ENCODE data around the gene NT5C2. TPM values are rescaled to one million over a fixed set of nuclear protein-coding genes. Genes with fewer than 3 reads are reported as not detected.
"Not testable (repeated sequence)": the region's sequence is repeated elsewhere in the genome, so short reads cannot be mapped to it uniquely, and the experiment has no call there.

NT5C2 gene
- total and polyA plus RNA-seq, 2 donors (not counting 1 experiment from before 2014, with no cell fraction given): 74.3 to 82.2 TPM

- peaks cover 14% of the 10 kb centered on the region for H3K4me1 ChIP-seq (ENCODE audit: control insufficient read depth, extremely low read depth, insufficient read depth, low read length)
- no peaks in the 10 kb centered on the region for H3K79me2 ChIP-seq (ENCODE audit: control insufficient read depth, insufficient read depth, low read length)
- no peaks in the 10 kb centered on the region for H3K9me3 ChIP-seq (ENCODE audit: control insufficient read depth, insufficient read depth, low read depth, low read length)
- TF ChIP-seq CTCF (conservative IDR thresholded peaks at IDR 0.05 in 1 of 2, IDR thresholded peaks at IDR 0.05 in 1 of 2; ENCODE audit: low read depth in 1 of 2, low read length in 2 of 2) (no peak), EZH2 (IDR thresholded peaks at IDR 0.05; ENCODE audit: low read length, missing control alignments) (no peak)
- H4K20me1 ChIP-seq (ENCODE audit: control insufficient read depth, extremely low read depth, insufficient read depth, low read length): no peaks in the 10 kb centered on the region
- H3K27me3 ChIP-seq (ENCODE audit: control insufficient read depth, insufficient read depth, low read length): no peaks in the 10 kb centered on the region
- peak overlapping the region; percentile 20 for H3K4me2 ChIP-seq (ENCODE audit: extremely low read depth, insufficient read depth, low read length)
- H3K27ac ChIP-seq (ENCODE audit: insufficient read depth, low read length): peak overlapping the region; percentile 62
- H3K36me3 ChIP-seq (ENCODE audit: control insufficient read depth, insufficient read depth, low read length): no peaks in the 10 kb centered on the region
- H2AFZ ChIP-seq (ENCODE audit: low read length): no peak overlapping the region
- H3K9ac ChIP-seq (ENCODE audit: insufficient read depth, low read length): no peak overlapping the region
- H3K4me3 ChIP-seq (replicated peaks in 1 of 4; ENCODE audit: control extremely low read depth in 1 of 4, insufficient read depth in 1 of 4, low read depth in 3 of 4, low read length in 4 of 4): no peak overlapping the region
- peak; percentile 89 to 98 for DNase-seq (ENCODE audit: low read depth in 2 of 2)
Measured at GRCh38 chr10:103231047-103231551, 38.0 kb upstream of the NT5C2 start.

- Histone ChIP-seq H3K4me2 (ENCODE audit: extremely low read depth, insufficient read depth, low read length) (no peak overlapping the region), H3K36me3 (ENCODE audit: control insufficient read depth, insufficient read depth, low read length) (no peaks in the 10 kb centered on the region), H3K27ac (ENCODE audit: insufficient read depth, low read length) (no peak overlapping the region), H3K4me1 (ENCODE audit: control insufficient read depth, extremely low read depth, insufficient read depth, low read length) (peaks cover 14% of the 10 kb centered on the region), H3K79me2 (ENCODE audit: control insufficient read depth, insufficient read depth, low read length) (no peaks in the 10 kb centered on the region), H2AFZ (ENCODE audit: low read length) (no peak overlapping the region), H3K27me3 (ENCODE audit: control insufficient read depth, insufficient read depth, low read length) (no peaks in the 10 kb centered on the region), H3K4me3 (replicated peaks in 1 of 4; ENCODE audit: control extremely low read depth in 1 of 4, insufficient read depth in 1 of 4, low read depth in 3 of 4, low read length in 4 of 4) (no peak overlapping the region), H3K9ac (ENCODE audit: insufficient read depth, low read length) (no peak overlapping the region), H3K9me3 (ENCODE audit: control insufficient read depth, insufficient read depth, low read depth, low read length) (no peaks in the 10 kb centered on the region), H4K20me1 (ENCODE audit: control insufficient read depth, extremely low read depth, insufficient read depth, low read length) (no peaks in the 10 kb centered on the region)
- peak in 1 of 2 donors; percentile 34 for DNase-seq (ENCODE audit: low read depth in 2 of 2)
- TF ChIP-seq EZH2 (IDR thresholded peaks at IDR 0.05; ENCODE audit: low read length, missing control alignments) (no peak), CTCF (conservative IDR thresholded peaks at IDR 0.05 in 1 of 2, IDR thresholded peaks at IDR 0.05 in 1 of 2; ENCODE audit: low read depth in 1 of 2, low read length in 2 of 2) (no peak)
Measured at GRCh38 chr10:103227416-103227815, 34.3 kb upstream of the NT5C2 start.

DNA sequence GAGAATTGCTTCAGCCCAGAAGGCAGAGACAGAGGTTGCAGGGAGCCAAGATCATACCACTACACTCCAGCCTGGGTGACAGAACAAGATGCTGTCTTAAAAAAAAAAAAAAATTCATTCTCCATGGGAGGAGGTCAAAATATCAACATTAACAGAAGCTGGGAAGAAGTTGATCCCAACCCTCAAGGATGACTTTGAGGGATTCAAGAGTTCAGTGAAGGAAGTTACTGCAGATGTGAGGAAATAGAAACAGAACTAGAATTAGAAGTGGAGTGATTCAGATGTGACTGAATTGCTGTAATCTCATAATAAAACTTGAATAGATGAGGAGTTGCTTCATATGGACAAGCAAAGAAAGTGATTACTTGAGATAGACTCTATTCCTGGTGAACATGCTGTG lies 32.9 kb upstream of the NT5C2 start:
- H3K27ac ChIP-seq (ENCODE audit: insufficient read depth, low read length): no peak overlapping the region
- peaks cover 6% of the 10 kb centered on the region for H3K4me1 ChIP-seq (ENCODE audit: control insufficient read depth, extremely low read depth, insufficient read depth, low read length)
- H3K4me2 ChIP-seq (ENCODE audit: extremely low read depth, insufficient read depth, low read length): no peak overlapping the region
- no peak for TF ChIP-seq CTCF (conservative IDR thresholded peaks at IDR 0.05 in 1 of 2, IDR thresholded peaks at IDR 0.05 in 1 of 2; ENCODE audit: low read depth in 1 of 2, low read length in 2 of 2)
- no peak for TF ChIP-seq EZH2 (IDR thresholded peaks at IDR 0.05; ENCODE audit: low read length, missing control alignments)
- no peaks in the 10 kb centered on the region for H3K9me3 ChIP-seq (ENCODE audit: control insufficient read depth, insufficient read depth, low read depth, low read length)
- no peak for DNase-seq (ENCODE audit: low read depth in 2 of 2)
- no peak overlapping the region for H2AFZ ChIP-seq (ENCODE audit: low read length)
- no peaks in the 10 kb centered on the region for H4K20me1 ChIP-seq (ENCODE audit: control insufficient read depth, extremely low read depth, insufficient read depth, low read length)
- no peaks in the 10 kb centered on the region for H3K79me2 ChIP-seq (ENCODE audit: control insufficient read depth, insufficient read depth, low read length)
- H3K9ac ChIP-seq (ENCODE audit: insufficient read depth, low read length): no peak overlapping the region
- H3K4me3 ChIP-seq (replicated peaks in 1 of 4; ENCODE audit: control extremely low read depth in 1 of 4, insufficient read depth in 1 of 4, low read depth in 3 of 4, low read length in 4 of 4): no peak overlapping the region
- H3K36me3 ChIP-seq (ENCODE audit: control insufficient read depth, insufficient read depth, low read length): no peaks in the 10 kb centered on the region
- H3K27me3 ChIP-seq (ENCODE audit: control insufficient read depth, insufficient read depth, low read length): no peaks in the 10 kb centered on the region

DNA sequence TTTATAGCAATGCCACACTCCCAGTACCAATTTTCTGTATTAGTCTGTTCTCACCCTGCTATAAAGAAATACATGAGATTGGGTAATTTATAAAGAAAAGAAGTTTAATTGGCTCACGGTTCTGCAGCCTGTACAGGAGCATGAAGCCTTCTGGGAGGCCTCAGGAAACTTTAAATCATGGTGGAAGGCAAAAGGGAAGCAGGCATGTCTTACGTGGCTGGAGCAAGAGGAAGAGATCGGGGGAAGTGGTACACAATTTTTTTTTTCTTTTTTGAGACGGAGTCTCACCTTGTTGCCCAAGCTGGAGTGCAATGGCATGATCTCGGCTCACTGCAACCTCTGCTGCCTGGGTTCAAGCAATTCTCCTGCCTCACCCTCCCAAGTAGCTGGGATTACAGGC lies 31.6 kb upstream of the NT5C2 start:
- H3K36me3 ChIP-seq (ENCODE audit: control insufficient read depth, insufficient read depth, low read length); DNase-seq (ENCODE audit: low read depth in 2 of 2); H2AFZ ChIP-seq (ENCODE audit: low read length); H3K9me3 ChIP-seq (ENCODE audit: control insufficient read depth, insufficient read depth, low read depth, low read length); H3K27me3 ChIP-seq (ENCODE audit: control insufficient read depth, insufficient read depth, low read length); H3K4me2 ChIP-seq (ENCODE audit: extremely low read depth, insufficient read depth, low read length); H3K79me2 ChIP-seq (ENCODE audit: control insufficient read depth, insufficient read depth, low read length); H4K20me1 ChIP-seq (ENCODE audit: control insufficient read depth, extremely low read depth, insufficient read depth, low read length); H3K4me1 ChIP-seq (ENCODE audit: control insufficient read depth, extremely low read depth, insufficient read depth, low read length); H3K9ac ChIP-seq (ENCODE audit: insufficient read depth, low read length); H3K27ac ChIP-seq (ENCODE audit: insufficient read depth, low read length); H3K4me3 ChIP-seq (replicated peaks in 1 of 4; ENCODE audit: control extremely low read depth in 1 of 4, insufficient read depth in 1 of 4, low read depth in 3 of 4, low read length in 4 of 4): not testable (repeated sequence)

All from fibroblast of lung (primary cell).